Sigmoid colon (tissue), 7 donors: ENCODE data around the gene SCAPER. TPM values are rescaled to one million over a fixed set of nuclear protein-coding genes. Genes with fewer than 3 reads are reported as not detected.
A peak's percentile ranks its signal among the peaks of the same experiment; 100 is the strongest.

Experiments used
- DNase-seq: peaks from one replicate; pipeline ENCODE4 v3.0.0-alpha.2; 2019
- H3K27ac ChIP-seq, 4 donors: fragments of 200-600 bp; sonication (generic); one replicate each; pipeline ENCODE4 v1.5.1; 2016 to 2019; ENCODE audit warnings: mild to moderate bottlenecking in 1 of 4
- H3K27me3 ChIP-seq, 3 donors: fragments of 200-600 bp; sonication (generic); one replicate each; pipeline ENCODE4 v1.5.1; 2019; ENCODE audit warnings: mild to moderate bottlenecking in 1 of 3
- H3K36me3 ChIP-seq, 4 donors: fragments of 200-600 bp; sonication (generic); one replicate each; pipeline ENCODE4 v1.5.1; 2016 to 2019
- H3K4me1 ChIP-seq, 4 donors: fragments of 200-600 bp; sonication (generic); one replicate each; pipeline ENCODE4 v1.5.1; 2017 to 2019
- H3K4me3 ChIP-seq, 4 donors: fragments of 200-600 bp; sonication (generic); one replicate each; pipeline ENCODE4 v1.5.1; 2017 to 2019; ENCODE audit warnings: mild to moderate bottlenecking in 2 of 4, moderate library complexity in 1 of 4
- H3K9me3 ChIP-seq, 4 donors: fragments of 200-600 bp in 3 of 4; sonication (generic) in 3 of 4; one replicate each; pipeline versions ENCODE4 v1.5.1 to v1.6.1; 2013 to 2019
- CTCF ChIP-seq, 4 experiments: fragments of 450-650 bp in 3 of 4; fragments of 200-600 bp in 1 of 4; IDR thresholded peaks; one replicate each; pipeline ENCODE4 v1.5.1; 2016 to 2019; ENCODE audit warnings: antibody characterized with exemption in 4 of 4, mild to moderate bottlenecking in 3 of 4, moderate library complexity in 2 of 4
- EP300 ChIP-seq, 4 donors: sonication (generic); formaldehyde crosslinking; IDR thresholded peaks; one replicate each; pipeline ENCODE4 v1.6.1; 2017; ENCODE audit warnings: antibody characterized with exemption in 4 of 4
- POLR2A ChIP-seq, 2 donors: fragments of 450-650 bp; IDR thresholded peaks; one replicate each; pipeline ENCODE4 v1.6.1; 2016; ENCODE audit warnings: antibody characterized with exemption in 2 of 2, mild to moderate bottlenecking in 2 of 2, moderate library complexity in 2 of 2
- POLR2AphosphoS5 ChIP-seq, 4 donors: sonication (generic); formaldehyde crosslinking; IDR thresholded peaks; one replicate each; pipeline ENCODE4 v1.6.1; 2017; ENCODE audit warnings: antibody characterized with exemption in 4 of 4
- WGBS, 2 donors: extraction: QIAGEN DNeasy Blood & Tissue Kit; methylation state at CpG; one replicate each; pipeline ENCODE4 v1.1.7; 2013; 5-methylcytosine and 5-hydroxymethylcytosine counted together
- intact Hi-C: fragments of 100-400 bp; cut with DNase I; formaldehyde crosslinking; loops from one replicate; pipeline ENCODE4 v1.15.1; 2023
- polyA plus RNA-seq, 3 donors: library from polyadenylated mRNA; stranded (reverse); fragments of 200-250 nt; gene quantifications; one replicate each; pipeline ENCODE4 v1.2.3, GENCODE V29; 2013
- total RNA-seq, 4 donors: library from RNA; depleted of rRNA; stranded (reverse); fragments of >200 nt; gene quantifications; one replicate each; pipeline ENCODE4 v1.1.0, GENCODE V29; 2016
- donor health status: healthy with polysubstance abuse.
- donor health status: Bipolar disorder and iron deficiency.
- donor health status: healthy.

SCAPER gene
- total and polyA plus RNA-seq, 7 donors: 5.3 to 40.7 (median 22.5) TPM

GRCh38 chr15:76377751-76378150 is 527.4 kb downstream of the SCAPER start:
- intact Hi-C loops: no loop called here
- TF ChIP-seq POLR2A (IDR thresholded peaks at IDR 0.05) (no peak), POLR2AphosphoS5 (IDR thresholded peaks at IDR 0.05) (no peak), CTCF (IDR thresholded peaks at IDR 0.05) (no peak), EP300 (IDR thresholded peaks at IDR 0.05) (no peak)
- Histone ChIP-seq H3K4me3 (no peak overlapping the region), H3K27ac (no peak overlapping the region), H3K4me1 (no peaks in the 10 kb centered on the region), H3K36me3 (peaks cover 0 to 24% (median 2%) of the 10 kb centered on the region in 4 donors), H3K27me3 (no peaks in the 10 kb centered on the region), H3K9me3 (no peaks in the 10 kb centered on the region)
- no peak for DNase-seq

- intact Hi-C loops: no loop called here
- no peaks in the 10 kb centered on the region for H3K4me1 ChIP-seq
- H3K36me3 ChIP-seq: peaks cover 0 to 30% (median 2%) of the 10 kb centered on the region in 4 donors
- no peak overlapping the region for H3K27ac ChIP-seq
- H3K4me3 ChIP-seq: no peak overlapping the region
- H3K27me3 ChIP-seq: no peaks in the 10 kb centered on the region
- H3K9me3 ChIP-seq: no peaks in the 10 kb centered on the region
- WGBS, 2 donors: 55 to 74% methylated on average over 2 of the region's 2 CpGs
- TF ChIP-seq POLR2AphosphoS5 (IDR thresholded peaks at IDR 0.05): no peak
- TF ChIP-seq CTCF (IDR thresholded peaks at IDR 0.05): no peak
- TF ChIP-seq POLR2A (IDR thresholded peaks at IDR 0.05): no peak
- TF ChIP-seq EP300 (IDR thresholded peaks at IDR 0.05): no peak
- DNase-seq: no peak
These were observed 527.9 kb downstream of the SCAPER start for GRCh38 chr15:76377217-76377616.

GRCh38 chr15:76376816-76377215 is 528.3 kb downstream of the SCAPER start:
- Histone ChIP-seq H3K4me1 (no peaks in the 10 kb centered on the region), H3K27me3 (no peaks in the 10 kb centered on the region), H3K9me3 (no peaks in the 10 kb centered on the region), H3K27ac (no peak overlapping the region), H3K36me3 (peaks cover 0 to 34% (median 2%) of the 10 kb centered on the region in 4 donors), H3K4me3 (no peak overlapping the region)
- TF ChIP-seq POLR2A (IDR thresholded peaks at IDR 0.05) (no peak), CTCF (IDR thresholded peaks at IDR 0.05) (no peak), EP300 (IDR thresholded peaks at IDR 0.05) (no peak), POLR2AphosphoS5 (IDR thresholded peaks at IDR 0.05) (no peak)
- DNase-seq: no peak
- intact Hi-C loops: no loop called here
- 89 to 94% methylated on average over 8 of the region's 8 CpGs for WGBS, 2 donors

GRCh38 chr15:76376029-76376428 is 529.1 kb downstream of the SCAPER start:
- no peak overlapping the region for H3K4me3 ChIP-seq
- intact Hi-C loops: no loop called here
- no peak for DNase-seq
- TF ChIP-seq POLR2AphosphoS5 (IDR thresholded peaks at IDR 0.05) (no peak), POLR2A (IDR thresholded peaks at IDR 0.05) (no peak), CTCF (IDR thresholded peaks at IDR 0.05) (no peak), EP300 (IDR thresholded peaks at IDR 0.05) (no peak)
- no peak overlapping the region for H3K27ac ChIP-seq
- H3K27me3 ChIP-seq: no peaks in the 10 kb centered on the region
- peaks cover 0 to 33% (median 2%) of the 10 kb centered on the region in 4 donors for H3K36me3 ChIP-seq
- WGBS, 2 donors: 97% methylated on average over 3 of the region's 3 CpGs
- no peaks in the 10 kb centered on the region for H3K9me3 ChIP-seq
- no peaks in the 10 kb centered on the region for H3K4me1 ChIP-seq

GRCh38 chr15:76368122-76368621 is 537.0 kb downstream of the SCAPER start:
- Histone ChIP-seq H3K36me3 (peaks cover 0 to 14% (median 0%) of the 10 kb centered on the region in 4 donors), H3K27me3 (no peaks in the 10 kb centered on the region), H3K27ac (peak overlapping the region in 2 of 4 donors; percentile 27 to 56), H3K4me3 (peak overlapping the region in 1 of 4 donors; percentile 3), H3K4me1 (peaks cover 0 to 14% (median 5%) of the 10 kb centered on the region in 4 donors), H3K9me3 (no peaks in the 10 kb centered on the region)
- TF ChIP-seq CTCF (IDR thresholded peaks at IDR 0.05): no peak
- no peak for TF ChIP-seq POLR2A (IDR thresholded peaks at IDR 0.05)
- TF ChIP-seq EP300 (IDR thresholded peaks at IDR 0.05): no peak
- no peak for TF ChIP-seq POLR2AphosphoS5 (IDR thresholded peaks at IDR 0.05)
- DNase-seq: no peak
- WGBS, 2 donors: 15 to 53% methylated on average over 11 of the region's 11 CpGs
- intact Hi-C loops: no loop called here
